Myocyte (in vitro differentiated cells): ENCODE measurements around the gene OR52A5. TPM values are rescaled to one million over a fixed set of nuclear protein-coding genes. Genes with fewer than 3 reads are reported as not detected.
A peak's percentile ranks its signal among the peaks of the same experiment; 100 is the strongest.

Source experiments
- DNase-seq: peaks from one replicate; pipeline ENCODE4 v3.0.0-alpha.2; 2012; ENCODE audit warnings: low read depth
- total RNA-seq: library from RNA; depleted of rRNA; stranded (reverse); fragments of >200 nt; gene quantifications from 2 replicates; pipeline ENCODE4 v1.2.3, GENCODE V29; 2014

OR52A5 gene
- total RNA-seq, 1 donor from 2014 or later: not detected

GRCh38 chr11:5117588-5117987, 20.6 kb downstream of the OR52A5 start:
- DNase-seq: no peak

GRCh38 chr11:5115339-5115738, 22.8 kb downstream of the OR52A5 start:
- DNase-seq: no peak

- peak; percentile 2 for DNase-seq
These were observed 30.9 kb downstream of the OR52A5 start for GRCh38 chr11:5107285-5107684.

GRCh38 chr11:5103066-5103465, 35.1 kb downstream of the OR52A5 start:
- DNase-seq: no peak

- DNase-seq: no peak
These were observed 35.9 kb downstream of the OR52A5 start for GRCh38 chr11:5102246-5102645.

GRCh38 chr11:5096011-5096410, 42.1 kb downstream of the OR52A5 start:
- DNase-seq: no peak

- DNase-seq: peak; percentile 1
These were observed 45.2 kb downstream of the OR52A5 start for GRCh38 chr11:5092821-5093585.

- DNase-seq: no peak
These were observed 47.5 kb downstream of the OR52A5 start for GRCh38 chr11:5090668-5091067.

GRCh38 chr11:5088556-5088955, 49.6 kb downstream of the OR52A5 start:
- DNase-seq: no peak

GRCh38 chr11:5083602-5084001, 54.6 kb downstream of the OR52A5 start:
- no peak for DNase-seq

- no peak for DNase-seq
These were observed 56.8 kb downstream of the OR52A5 start for GRCh38 chr11:5081405-5081804.

Other genes with a start within 250 kb of the OR52A5 start
- not detected in 2 replicates for gene OR51A7, start 234.6 kb downstream of the OR52A5 start, total RNA-seq
- not detected in 2 replicates for gene OR51G2, start 219.0 kb downstream of the OR52A5 start, total RNA-seq
- not detected in 2 replicates for gene OR51G1, start 214.0 kb downstream of the OR52A5 start, total RNA-seq
- gene OR51A4, start 190.8 kb downstream of the OR52A5 start, total RNA-seq: not detected in 2 replicates
- gene OR51A2, start 182.6 kb downstream of the OR52A5 start, total RNA-seq: not detected in 2 replicates
- gene OR51L1, start 143.5 kb downstream of the OR52A5 start, total RNA-seq: not detected in 2 replicates
- gene OR52J3, start 91.8 kb downstream of the OR52A5 start, total RNA-seq: not detected in 2 replicates
- not detected in 2 replicates for gene OR52E2, start 78.7 kb downstream of the OR52A5 start, total RNA-seq
- not detected in 2 replicates for gene OR52E1, start 68.8 kb downstream of the OR52A5 start, total RNA-seq
- gene OR52A1, start 16.4 kb upstream of the OR52A5 start, total RNA-seq: not detected in 2 replicates
- not detected in 2 replicates for gene OR51V1, start 62.3 kb upstream of the OR52A5 start, total RNA-seq
- not detected in 2 replicates for gene HBB, start 88.7 kb upstream of the OR52A5 start, total RNA-seq
- not detected in 2 replicates for gene HBD, start 96.1 kb upstream of the OR52A5 start, total RNA-seq
- gene HBG1, start 111.5 kb upstream of the OR52A5 start, total RNA-seq: not detected in 2 replicates
- not detected in 2 replicates for gene HBG2, start 116.4 kb upstream of the OR52A5 start, total RNA-seq
- gene HBE1, start 131.6 kb upstream of the OR52A5 start, total RNA-seq: not detected in 2 replicates
- not detected in 2 replicates for gene OR51B4, start 163.6 kb upstream of the OR52A5 start, total RNA-seq
- 0.80 TPM in 1 of 2 replicates, not detected in the other for gene OR51B2, start 185.9 kb upstream of the OR52A5 start, total RNA-seq
- 0.21 and 0.29 TPM in 2 replicates for gene OR51B5, start 205.2 kb upstream of the OR52A5 start, total RNA-seq
- not detected in 2 replicates for gene OR51B6, start 213.2 kb upstream of the OR52A5 start, total RNA-seq
- not detected in 2 replicates for gene OR51M1, start 245.5 kb upstream of the OR52A5 start, total RNA-seq